MM.1S (cell line): Measurements from ENCODE around the gene WFIKKN2.

ENCODE experiments used
- DNase-seq: peaks from one replicate; pipeline ENCODE4 v3.0.0-alpha.2; 2015
- H2AFZ ChIP-seq: fragments of 300-600 bp; sonication (generic); 2 replicates; pipeline ENCODE4 v1.6.0; 2016; ENCODE audit warnings: antibody characterized with exemption, low read length
- H3F3A ChIP-seq: fragments of 300-600 bp; sonication (generic); 2 replicates; pipeline ENCODE4 v1.6.1; 2016; ENCODE audit warnings: mild to moderate bottlenecking, antibody characterized with exemption, low read length, moderate library complexity, mixed read lengths; ENCODE audit not compliant: insufficient read depth
- H3K27ac ChIP-seq: fragments of 300-600 bp; sonication (generic); 2 replicates; pipeline ENCODE4 v1.5.1; 2016; ENCODE audit warnings: mild to moderate bottlenecking, low read length
- H3K27me3 ChIP-seq: fragments of 300-600 bp; sonication (generic); replicated peaks from 2 replicates; pipeline ENCODE4 v1.6.0; 2016; ENCODE audit warnings: low read length; ENCODE audit not compliant: insufficient read depth
- H3K36me3 ChIP-seq: fragments of 300-600 bp; sonication (generic); replicated peaks from 2 replicates; pipeline ENCODE4 v1.6.1; 2016; ENCODE audit warnings: mild to moderate bottlenecking, low read length, mixed read lengths; ENCODE audit not compliant: insufficient read depth
- H3K4me1 ChIP-seq: fragments of 300-600 bp; sonication (generic); 2 replicates; pipeline ENCODE4 v1.6.1; 2016; ENCODE audit warnings: low read length, mixed read lengths
- H3K4me2 ChIP-seq: fragments of 300-600 bp; sonication (generic); 2 replicates; pipeline ENCODE4 v1.6.0; 2016; ENCODE audit warnings: low read depth, low read length
- H3K4me3 ChIP-seq: fragments of 300-600 bp; sonication (generic); 2 replicates; pipeline ENCODE4 v1.5.1; 2016; ENCODE audit warnings: low read length, mixed read lengths
- H3K79me2 ChIP-seq: fragments of 300-600 bp; sonication (generic); 2 replicates; pipeline ENCODE4 v1.6.1; 2016; ENCODE audit warnings: mixed run types, low read length, mixed read lengths
- H3K9ac ChIP-seq: fragments of 300-600 bp; sonication (generic); 2 replicates; pipeline ENCODE4 v1.6.1; 2016; ENCODE audit warnings: low read length, mixed read lengths
- H3K9me2 ChIP-seq: fragments of 300-600 bp; sonication (generic); replicated peaks from 2 replicates; pipeline ENCODE4 v1.6.1; 2016; ENCODE audit warnings: mild to moderate bottlenecking, low read length, mixed read lengths; ENCODE audit not compliant: insufficient read depth
- H3K9me3 ChIP-seq: fragments of 300-600 bp; sonication (generic); replicated peaks from 2 replicates; pipeline ENCODE4 v1.6.1; 2016; ENCODE audit warnings: mild to moderate bottlenecking, low read length, mixed read lengths; ENCODE audit not compliant: insufficient read depth
- H4K20me1 ChIP-seq: fragments of 300-600 bp; sonication (generic); 2 replicates; pipeline ENCODE4 v1.6.1; 2016; ENCODE audit warnings: mild to moderate bottlenecking, low read length, moderate library complexity, mixed read lengths; ENCODE audit not compliant: insufficient read depth
- EZH2 ChIP-seq: fragments of 300-600 bp; sonication (generic); optimal IDR thresholded peaks from 2 replicates; pipeline ENCODE3; 2017; ENCODE audit warnings: low read depth, mild to moderate bottlenecking, antibody characterized with exemption, low read length, mixed read lengths
- EZH2phosphoT487 ChIP-seq: fragments of 300-600 bp; sonication (generic); IDR thresholded peaks from 2 replicates; pipeline ENCODE4 v1.6.1; 2018; ENCODE audit warnings: antibody characterized with exemption, low read length
- TF ChIP-seq, protein P1 (sequence below): fragments of 300-600 bp; sonication (generic); IDR thresholded peaks from 2 replicates; pipeline ENCODE4 v1.5.1; 2016; ENCODE audit warnings: antibody characterized with exemption, low read length, mixed read lengths

Gene WFIKKN2

DNA sequence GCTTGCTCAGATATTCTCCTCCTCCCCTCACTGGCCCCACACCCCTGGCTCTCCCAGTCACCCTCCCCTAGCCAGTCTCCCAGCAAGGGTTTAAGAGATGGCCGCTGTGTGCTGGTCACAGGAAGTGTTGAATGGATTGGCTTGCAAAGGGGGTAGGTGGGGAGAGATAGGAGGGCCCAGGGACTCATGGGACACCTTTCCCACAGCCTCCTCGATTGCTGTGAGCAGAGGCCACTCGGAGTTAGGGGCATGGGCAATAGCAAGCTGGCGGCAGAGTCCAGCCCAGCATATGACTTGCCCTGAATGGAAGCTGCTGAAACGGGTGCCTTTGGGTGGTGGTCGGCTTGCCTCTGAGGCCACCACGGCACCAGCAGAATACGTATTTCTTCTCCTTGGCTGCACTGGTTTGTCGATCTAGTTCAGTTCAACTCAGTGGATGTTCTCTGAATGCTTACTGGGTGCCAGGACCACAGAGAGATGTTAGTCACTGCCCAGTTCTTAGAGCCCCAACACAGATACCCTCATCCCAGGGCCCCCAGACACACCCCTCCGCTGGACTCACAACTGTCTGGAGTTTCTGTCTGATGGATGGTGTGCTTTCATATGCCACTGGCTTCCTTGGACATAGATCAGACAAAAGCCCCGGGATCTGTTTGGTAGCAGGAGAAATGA is 6.0 kb downstream of the WFIKKN2 start:
- H3K4me3 ChIP-seq = no peak overlapping the region
- no peaks in the 10 kb centered on the region for H3K9me2 ChIP-seq
- H3K4me1 ChIP-seq = no peaks in the 10 kb centered on the region
- no peak overlapping the region for H2AFZ ChIP-seq
- no peaks in the 10 kb centered on the region for H3K79me2 ChIP-seq
- no peak overlapping the region for H3K9ac ChIP-seq
- H3K27ac ChIP-seq = no peak overlapping the region
- H3K4me2 ChIP-seq = no peak overlapping the region
- no peaks in the 10 kb centered on the region for H3K36me3 ChIP-seq
- no peak for DNase-seq
- H4K20me1 ChIP-seq = no peaks in the 10 kb centered on the region
- no peaks in the 10 kb centered on the region for H3F3A ChIP-seq
- TF ChIP-seq EZH2 (no peak), EZH2phosphoT487 (no peak)
- TF ChIP-seq, protein P1, sequence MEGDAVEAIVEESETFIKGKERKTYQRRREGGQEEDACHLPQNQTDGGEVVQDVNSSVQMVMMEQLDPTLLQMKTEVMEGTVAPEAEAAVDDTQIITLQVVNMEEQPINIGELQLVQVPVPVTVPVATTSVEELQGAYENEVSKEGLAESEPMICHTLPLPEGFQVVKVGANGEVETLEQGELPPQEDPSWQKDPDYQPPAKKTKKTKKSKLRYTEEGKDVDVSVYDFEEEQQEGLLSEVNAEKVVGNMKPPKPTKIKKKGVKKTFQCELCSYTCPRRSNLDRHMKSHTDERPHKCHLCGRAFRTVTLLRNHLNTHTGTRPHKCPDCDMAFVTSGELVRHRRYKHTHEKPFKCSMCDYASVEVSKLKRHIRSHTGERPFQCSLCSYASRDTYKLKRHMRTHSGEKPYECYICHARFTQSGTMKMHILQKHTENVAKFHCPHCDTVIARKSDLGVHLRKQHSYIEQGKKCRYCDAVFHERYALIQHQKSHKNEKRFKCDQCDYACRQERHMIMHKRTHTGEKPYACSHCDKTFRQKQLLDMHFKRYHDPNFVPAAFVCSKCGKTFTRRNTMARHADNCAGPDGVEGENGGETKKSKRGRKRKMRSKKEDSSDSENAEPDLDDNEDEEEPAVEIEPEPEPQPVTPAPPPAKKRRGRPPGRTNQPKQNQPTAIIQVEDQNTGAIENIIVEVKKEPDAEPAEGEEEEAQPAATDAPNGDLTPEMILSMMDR = no peak
- no peaks in the 10 kb centered on the region for H3K9me3 ChIP-seq
- no peaks in the 10 kb centered on the region for H3K27me3 ChIP-seq

DNA sequence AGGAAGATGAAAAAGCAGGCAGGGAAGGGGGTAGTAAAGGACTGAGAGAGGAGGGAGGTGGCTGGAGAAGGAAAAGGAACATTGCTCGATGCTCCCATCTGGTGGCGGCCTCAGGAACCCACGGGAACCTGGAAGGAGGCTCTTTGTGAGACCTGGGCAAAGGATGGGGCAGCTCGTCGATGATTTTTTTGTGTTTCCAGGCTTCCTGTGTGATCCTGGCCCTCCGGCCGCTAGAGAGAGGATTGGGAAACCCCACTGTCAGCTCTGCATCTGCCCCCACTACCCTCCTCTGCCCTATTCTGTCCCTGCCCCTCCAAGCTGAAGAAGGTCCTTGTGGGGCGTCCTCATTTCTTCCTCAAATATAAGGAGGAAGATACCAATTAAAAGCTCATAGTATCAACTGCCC is 6.6 kb downstream of the WFIKKN2 start:
- H3K36me3 ChIP-seq = no peaks in the 10 kb centered on the region
- no peak overlapping the region for H3K9ac ChIP-seq
- no peaks in the 10 kb centered on the region for H3K9me3 ChIP-seq
- H3K4me1 ChIP-seq = no peaks in the 10 kb centered on the region
- no peaks in the 10 kb centered on the region for H3K27me3 ChIP-seq
- no peak overlapping the region for H3K4me3 ChIP-seq
- H4K20me1 ChIP-seq = no peaks in the 10 kb centered on the region
- H3F3A ChIP-seq = no peaks in the 10 kb centered on the region
- no peak overlapping the region for H3K27ac ChIP-seq
- H2AFZ ChIP-seq = no peak overlapping the region
- TF ChIP-seq, protein P1 = peak; percentile 81
- TF ChIP-seq EZH2 (no peak), EZH2phosphoT487 (no peak)
- no peak overlapping the region for H3K4me2 ChIP-seq
- DNase-seq = peak; percentile 58
- H3K9me2 ChIP-seq = no peaks in the 10 kb centered on the region
- H3K79me2 ChIP-seq = no peaks in the 10 kb centered on the region

DNA sequence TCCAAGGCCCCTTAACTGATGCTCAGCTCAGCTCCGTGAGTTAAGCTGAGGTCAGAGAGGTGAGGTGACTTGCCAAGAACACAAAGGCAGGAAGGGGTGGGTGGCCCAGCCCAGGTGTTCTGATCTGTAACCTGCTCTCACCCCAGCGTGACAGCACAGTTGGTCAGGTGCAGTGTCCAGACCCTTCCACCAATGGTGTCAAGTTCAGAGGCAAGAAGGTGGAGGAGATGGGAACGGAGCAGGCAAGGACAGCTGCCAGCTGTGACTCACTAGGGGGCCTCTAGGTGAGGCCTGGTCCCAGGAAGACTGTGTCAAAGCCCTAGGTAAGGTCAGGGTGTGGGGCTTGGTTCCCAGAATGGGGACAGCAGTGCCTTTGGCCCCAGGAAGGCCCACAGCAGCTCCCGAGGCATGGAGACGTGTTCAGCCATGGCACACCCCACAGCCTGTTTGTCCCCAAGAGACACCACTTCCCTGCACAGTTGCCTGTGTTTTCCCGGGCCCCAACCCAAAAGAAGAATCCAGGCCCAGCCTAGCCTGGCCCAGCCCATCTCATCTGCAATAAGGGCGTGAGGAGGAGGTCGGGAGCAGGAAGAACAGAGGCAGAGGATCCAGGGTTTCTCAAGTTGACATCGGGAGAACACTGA is 7.2 kb downstream of the WFIKKN2 start:
- H3K27ac ChIP-seq = no peak overlapping the region
- H3K27me3 ChIP-seq = no peaks in the 10 kb centered on the region
- H3K9me3 ChIP-seq = no peaks in the 10 kb centered on the region
- H3F3A ChIP-seq = no peaks in the 10 kb centered on the region
- H3K4me1 ChIP-seq = no peaks in the 10 kb centered on the region
- H3K4me3 ChIP-seq = no peak overlapping the region
- no peak overlapping the region for H2AFZ ChIP-seq
- H3K4me2 ChIP-seq = no peak overlapping the region
- H3K9me2 ChIP-seq = no peaks in the 10 kb centered on the region
- DNase-seq = no peak
- H3K36me3 ChIP-seq = no peaks in the 10 kb centered on the region
- no peaks in the 10 kb centered on the region for H3K79me2 ChIP-seq
- H4K20me1 ChIP-seq = no peaks in the 10 kb centered on the region
- H3K9ac ChIP-seq = no peak overlapping the region
- TF ChIP-seq, protein P1 = no peak
- TF ChIP-seq EZH2phosphoT487 = no peak
- no peak for TF ChIP-seq EZH2
